ENCODE data around the gene MAP4K3.
"Not testable (repeated sequence)": the region's sequence is repeated elsewhere in the genome, so short reads cannot be mapped to it uniquely, and the experiment has no call there.

The MAP4K3 gene

GRCh38 chr2:39368846-39369245, 68.2 kb downstream of the MAP4K3 start:
- DNase-seq (ENCODE audit: low spot score): no peak
- TF ChIP-seq CTCF (IDR thresholded peaks at IDR 0.05; ENCODE audit: extremely low read depth, insufficient read depth, missing control alignments): no peak
- in situ Hi-C loops (cut with MboI; ENCODE audit: low pct_unique_long_range_greater_than_20kb, low sequenced_read_pairs, unreplicated experiment): no loop called here

- no peak for TF ChIP-seq CTCF (IDR thresholded peaks at IDR 0.05; ENCODE audit: extremely low read depth, insufficient read depth, missing control alignments)
- DNase-seq (ENCODE audit: low spot score): no peak
- in situ Hi-C loops (cut with MboI; ENCODE audit: low pct_unique_long_range_greater_than_20kb, low sequenced_read_pairs, unreplicated experiment): no loop called here
These were observed 68.7 kb downstream of the MAP4K3 start for GRCh38 chr2:39368376-39368775.

GRCh38 chr2:39362595-39362994, 74.5 kb downstream of the MAP4K3 start:
- in situ Hi-C loops (cut with MboI; ENCODE audit: low pct_unique_long_range_greater_than_20kb, low sequenced_read_pairs, unreplicated experiment): no loop called here
- no peak for TF ChIP-seq CTCF (IDR thresholded peaks at IDR 0.05; ENCODE audit: extremely low read depth, insufficient read depth, missing control alignments)
- no peak for DNase-seq (ENCODE audit: low spot score)

GRCh38 chr2:39361511-39361910, 75.6 kb downstream of the MAP4K3 start:
- in situ Hi-C loops (cut with MboI; ENCODE audit: low pct_unique_long_range_greater_than_20kb, low sequenced_read_pairs, unreplicated experiment): no loop called here
- DNase-seq (ENCODE audit: low spot score): no peak
- TF ChIP-seq CTCF (IDR thresholded peaks at IDR 0.05; ENCODE audit: extremely low read depth, insufficient read depth, missing control alignments): no peak

- in situ Hi-C loops (cut with MboI; ENCODE audit: low pct_unique_long_range_greater_than_20kb, low sequenced_read_pairs, unreplicated experiment); DNase-seq (ENCODE audit: low spot score): not testable (repeated sequence)
These were observed 76.7 kb downstream of the MAP4K3 start for GRCh38 chr2:39360342-39360741.

GRCh38 chr2:39359453-39360038, 77.5 kb downstream of the MAP4K3 start:
- TF ChIP-seq CTCF (IDR thresholded peaks at IDR 0.05; ENCODE audit: extremely low read depth, insufficient read depth, missing control alignments): no peak
- no peak for DNase-seq (ENCODE audit: low spot score)
- in situ Hi-C loops (cut with MboI; ENCODE audit: low pct_unique_long_range_greater_than_20kb, low sequenced_read_pairs, unreplicated experiment): no loop called here

- no peak for DNase-seq (ENCODE audit: low spot score)
- no peak for TF ChIP-seq CTCF (IDR thresholded peaks at IDR 0.05; ENCODE audit: extremely low read depth, insufficient read depth, missing control alignments)
- in situ Hi-C loops (cut with MboI; ENCODE audit: low pct_unique_long_range_greater_than_20kb, low sequenced_read_pairs, unreplicated experiment): no loop called here
These were observed 80.0 kb downstream of the MAP4K3 start for GRCh38 chr2:39356922-39357639.
